GM18951 (cell line): ENCODE results near the gene ANKRD50.

Experiments used
- POLR2A ChIP-seq: IDR thresholded peaks from 4 replicates; pipeline ENCODE4 v1.6.1; 2011; ENCODE audit warnings: mild to moderate bottlenecking; ENCODE audit not compliant: insufficient read length, insufficient read depth; ENCODE audit errors: extremely low read depth
- in situ Hi-C: fragments of 300-500 bp; cut with MboI; formaldehyde crosslinking; loops from one replicate; pipeline ENCODE4 v1.12.0; 2022; ENCODE audit warnings: low sequenced_read_pairs, mixed read lengths, inconsistent platforms; ENCODE audit not compliant: unreplicated experiment

ANKRD50 gene

DNA sequence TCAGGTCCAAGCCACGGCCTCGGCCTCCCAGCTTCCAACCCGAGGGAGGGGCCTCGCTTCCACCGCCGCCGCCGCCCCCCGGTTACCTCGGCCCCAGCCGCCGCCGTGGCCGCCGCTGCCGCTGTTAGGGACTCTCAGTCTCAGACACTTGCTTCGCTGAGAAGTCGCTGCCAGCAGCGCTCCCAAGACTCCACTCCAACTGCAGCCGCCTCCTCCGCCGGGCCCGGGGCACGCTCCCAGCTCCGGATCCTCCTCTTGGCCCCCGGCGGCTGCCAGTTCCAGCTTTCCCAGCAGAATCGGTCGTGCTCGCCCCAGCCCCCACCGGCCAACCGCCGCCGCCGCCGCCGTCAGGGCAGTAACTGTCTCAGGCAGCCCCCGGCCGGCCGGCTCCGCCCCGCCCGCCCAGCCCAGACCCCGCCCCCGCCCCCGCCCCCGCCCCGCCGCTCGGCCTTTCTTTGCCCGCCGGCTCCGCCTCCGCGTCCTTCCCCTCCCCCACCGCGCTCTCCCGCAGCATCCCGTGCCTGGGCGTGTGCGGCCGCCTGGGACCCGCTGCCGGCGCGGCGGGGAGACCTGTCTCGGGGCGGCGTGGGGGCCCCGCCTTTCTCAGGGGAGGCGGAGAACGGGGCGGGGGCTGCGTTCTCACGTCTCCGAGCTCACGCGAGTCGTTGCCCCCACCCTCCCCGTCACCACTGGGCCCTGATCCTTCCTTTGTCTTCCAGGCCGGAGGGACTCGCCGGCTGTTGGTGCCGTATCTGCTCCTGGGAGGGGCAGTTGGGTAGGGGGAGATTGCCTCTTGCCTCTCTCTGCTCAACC, at the start of gene ANKRD50:
TSS of gene ANKRD50 (minus strand) at position 361 of the 813 bp plus-strand sequence. CDS start 2,221 bp downstream, outside the sequence.
- TF ChIP-seq POLR2A: peak; percentile 61
- in situ Hi-C loops: no loop called here

- in situ Hi-C loops: no loop called here
- no peak for TF ChIP-seq POLR2A
Measured at GRCh38 chr4:124757126-124757525, 44.6 kb upstream of the ANKRD50 start.

DNA sequence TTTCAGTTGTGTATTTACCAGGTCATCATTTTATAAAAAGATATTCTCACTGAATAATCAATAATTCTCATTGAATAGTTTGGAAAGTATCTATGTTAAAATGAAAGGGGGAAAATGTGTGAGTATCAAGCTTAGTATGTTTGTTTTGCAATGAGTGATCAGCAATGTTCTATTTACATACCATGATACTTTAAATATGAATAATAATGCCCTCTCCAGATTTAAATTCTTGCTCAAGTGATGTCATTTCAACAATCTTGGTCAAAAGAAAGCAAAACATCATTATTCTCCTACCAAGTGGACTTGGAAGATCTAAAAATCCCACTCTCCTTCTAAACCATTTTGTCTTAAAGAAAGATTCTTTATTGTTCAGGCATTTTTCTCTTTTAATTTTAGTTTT, 42.1 kb upstream of the ANKRD50 start:
- TF ChIP-seq POLR2A: no peak
- in situ Hi-C loops: no loop called here

DNA sequence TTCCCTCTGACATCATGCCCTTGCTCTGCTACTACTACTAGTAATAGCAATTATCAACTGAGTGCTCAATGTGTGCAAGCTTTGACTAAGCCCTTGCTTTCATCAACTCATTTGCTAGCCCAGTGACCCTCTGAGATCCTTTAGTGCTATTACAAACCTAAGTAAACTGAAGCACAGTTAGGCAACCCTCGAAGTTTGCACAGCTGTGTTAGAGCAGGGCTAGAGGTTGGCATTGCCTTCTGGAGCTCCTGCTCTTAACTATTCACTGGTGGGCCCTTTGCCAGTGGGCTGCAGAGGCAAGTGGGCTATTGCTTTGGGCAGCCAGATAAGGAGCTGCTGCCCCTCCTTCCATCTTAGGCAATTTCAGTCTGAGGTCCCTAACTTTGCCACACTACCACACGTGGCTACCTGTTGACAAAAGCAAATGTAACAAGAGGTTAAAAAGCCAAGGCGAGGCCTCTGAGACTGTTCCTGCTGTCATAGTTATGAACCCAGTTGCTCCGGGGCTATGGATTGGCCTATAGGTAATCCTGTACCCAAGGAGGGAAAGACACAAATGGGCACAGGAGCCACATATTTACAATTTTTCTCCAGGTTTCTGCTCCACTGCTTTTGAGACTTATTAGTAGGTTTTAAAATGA, 41.5 kb upstream of the ANKRD50 start:
- in situ Hi-C loops: no loop called here

GRCh38 chr4:124749421-124749820, 36.9 kb upstream of the ANKRD50 start:
- TF ChIP-seq POLR2A: no peak
- in situ Hi-C loops: no loop called here

More for the DNA sequence above, 41.5 kb upstream of the ANKRD50 start:
- no peak for TF ChIP-seq POLR2A

DNA sequence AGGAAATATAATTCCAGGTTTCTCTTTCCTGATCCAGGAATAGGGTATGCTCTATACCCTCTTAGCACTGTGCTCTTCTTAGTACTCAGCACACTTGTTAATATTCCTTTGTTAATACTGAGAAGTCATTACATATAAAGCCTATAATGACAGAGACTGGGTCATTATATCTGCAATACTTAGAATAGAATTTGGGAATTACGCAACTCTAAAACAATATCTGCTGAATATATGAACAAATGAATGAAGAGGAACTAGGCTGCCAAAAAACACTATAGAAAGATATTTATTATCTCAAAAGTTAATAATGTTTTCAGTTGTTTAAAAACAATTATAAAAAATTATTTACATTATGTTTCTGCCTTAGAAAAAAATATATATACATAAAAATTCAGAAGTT, 36.4 kb upstream of the ANKRD50 start:
- in situ Hi-C loops: no loop called here
- TF ChIP-seq POLR2A: no peak

DNA sequence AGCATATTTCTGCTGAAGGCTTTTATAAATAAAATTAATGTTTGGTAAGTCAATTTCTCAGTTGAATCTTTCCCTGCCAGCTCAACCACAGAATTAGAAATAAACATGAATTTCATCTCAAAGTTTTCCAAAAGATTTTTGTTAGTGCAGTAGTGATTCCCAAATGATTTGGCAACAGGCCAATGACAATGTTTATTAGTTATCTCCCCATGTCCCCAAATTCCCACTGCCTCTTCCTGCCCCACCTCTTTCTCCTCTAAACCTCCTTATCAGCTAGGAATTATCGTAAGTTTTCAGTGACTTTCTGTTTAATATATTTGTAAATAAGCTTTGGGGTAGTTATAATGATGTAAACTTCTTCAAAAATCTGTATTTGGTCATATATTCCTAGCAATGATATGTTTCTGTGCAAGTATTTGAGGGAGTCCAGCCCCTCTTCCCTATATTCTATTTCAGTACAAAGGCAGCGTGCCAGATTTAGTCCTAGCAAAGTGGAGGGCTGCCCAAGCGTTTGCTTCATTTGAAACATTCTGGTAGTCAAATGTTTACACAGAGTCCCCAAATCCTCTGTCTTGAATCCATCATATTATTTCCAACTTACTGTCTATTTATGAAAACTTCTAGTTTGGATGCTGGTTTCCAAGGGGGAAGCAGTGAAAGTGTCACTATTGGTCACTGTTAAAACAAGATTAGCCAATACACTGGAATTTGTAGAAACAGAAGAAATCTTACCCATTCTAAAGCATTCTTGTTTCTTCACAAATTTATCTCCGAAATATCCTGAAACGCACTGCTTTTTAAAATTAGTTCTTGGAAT, 33.7 kb upstream of the ANKRD50 start:
- TF ChIP-seq POLR2A: no peak
- in situ Hi-C loops: no loop called here

- in situ Hi-C loops: no loop called here
- TF ChIP-seq POLR2A: no peak
Measured at GRCh38 chr4:124743711-124744110, 31.2 kb upstream of the ANKRD50 start.

DNA sequence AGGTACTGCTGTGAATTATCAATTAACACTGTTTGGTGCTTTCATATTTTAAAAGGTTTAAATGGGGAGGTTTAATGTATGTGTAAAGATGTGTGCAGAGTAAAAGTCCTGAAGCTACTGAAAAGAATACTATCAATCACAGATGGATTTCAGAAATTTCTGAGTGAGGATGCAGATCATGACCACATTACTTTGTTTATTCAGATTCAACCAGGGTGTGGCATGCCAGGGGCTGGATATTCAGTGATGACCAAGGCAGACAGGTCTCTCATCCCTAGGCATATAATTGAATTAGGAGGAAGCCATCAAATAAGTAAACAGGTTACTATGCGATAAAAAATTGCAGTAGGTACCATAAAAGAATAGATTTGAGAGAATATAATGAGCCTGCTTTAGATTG, 28.0 kb upstream of the ANKRD50 start:
- in situ Hi-C loops: no loop called here
- no peak for TF ChIP-seq POLR2A

DNA sequence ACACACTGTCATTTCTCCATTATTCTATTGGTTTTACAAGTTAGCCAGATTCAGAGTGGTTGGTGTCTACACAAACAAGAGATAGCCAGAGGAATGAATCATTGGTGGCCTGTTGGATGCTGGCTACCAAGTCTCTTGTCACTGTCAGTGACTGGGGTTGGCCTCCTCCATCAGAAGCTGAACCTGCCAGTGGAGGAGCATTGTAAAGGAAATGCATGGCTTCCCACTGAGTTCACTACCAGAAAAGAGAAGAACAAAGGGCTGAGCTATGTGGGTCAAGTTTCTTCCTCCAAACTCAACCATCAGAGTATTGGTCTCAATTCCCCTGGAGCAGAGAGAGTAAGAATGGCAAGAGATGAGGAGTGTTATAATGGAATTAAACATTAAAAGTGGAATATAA, 26.5 kb upstream of the ANKRD50 start:
- in situ Hi-C loops: no loop called here
- no peak for TF ChIP-seq POLR2A

DNA sequence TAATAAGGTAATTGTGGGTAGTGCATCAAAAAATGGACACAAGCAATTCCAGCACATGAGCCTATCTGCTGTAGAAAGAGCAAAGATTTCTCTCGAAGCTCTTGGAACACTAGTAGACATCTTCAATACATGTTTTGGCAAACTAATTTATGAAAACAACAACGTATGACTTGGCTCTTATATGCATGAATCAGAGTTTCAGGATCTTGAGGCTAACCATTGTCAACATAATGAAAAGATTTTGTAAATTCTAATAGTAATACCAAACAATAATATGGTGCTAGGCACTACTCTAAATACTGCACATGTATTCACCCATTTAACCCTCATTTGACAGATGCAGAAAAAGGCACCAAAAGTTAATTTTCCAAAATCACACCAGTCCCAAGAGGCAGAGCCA, 25.1 kb upstream of the ANKRD50 start:
- TF ChIP-seq POLR2A: no peak
- in situ Hi-C loops: no loop called here

GRCh38 chr4:124736526-124736925, 24.0 kb upstream of the ANKRD50 start:
- in situ Hi-C loops: no loop called here
- TF ChIP-seq POLR2A: no peak

GRCh38 chr4:124727331-124727890, 14.9 kb upstream of the ANKRD50 start:
- in situ Hi-C loops: no loop called here
- TF ChIP-seq POLR2A: no peak
